Panc1 (cell line): ENCODE measurements around the gene ATG9A. TPM values are rescaled to one million over a fixed set of nuclear protein-coding genes. Genes with fewer than 3 reads are reported as not detected.

Experiments used
- ATAC-seq: fragments of 200-7000 bp; cut with Tn5 transposase; 2 replicates; pipeline ENCODE4 v1.9.1; 2020; ENCODE audit warnings: mild to moderate bottlenecking, moderate library complexity
- BruUV-seq: library from RNA; stranded (reverse); fragments of 400-500 nt; replicated peaks from 2 replicates; lab custom pipeline; 2021; lab: Mats Ljungman, UMichigan
- CTCF ChIA-PET: fragments of 300-600 bp; sonication (Branson Sonifier 250); formaldehyde crosslinking; loops from one replicate; lab custom pipeline; 2022; ENCODE audit warnings: antibody characterized with exemption; lab: Charles Lee
- POLR2A ChIA-PET: fragments of 300-600 bp; sonication (Branson Sonifier 250); formaldehyde crosslinking; loops from one replicate; lab custom pipeline; 2022; ENCODE audit warnings: antibody characterized with exemption; lab: Charles Lee
- DNase-seq: peaks from one replicate; pipeline ENCODE4 v3.0.0-alpha.2; 2010; ENCODE audit warnings: low read depth, low spot score
- H3K27ac ChIP-seq: 2 replicates; pipeline ENCODE4 v1.5.1; 2011; ENCODE audit warnings: mild to moderate bottlenecking, low read length, inconsistent platforms
- H3K27me3 ChIP-seq: fragments of 200-500 bp; sonication (Bioruptor generic); 2 replicates; pipeline ENCODE4 v1.6.0; 2014; ENCODE audit warnings: low read length, inconsistent platforms; ENCODE audit not compliant: control insufficient read depth, insufficient read depth
- H3K36me3 ChIP-seq: fragments of 200-500 bp; sonication (Bioruptor generic); 2 replicates; pipeline ENCODE4 v1.5.1; 2014; ENCODE audit warnings: inconsistent platforms, mild to moderate bottlenecking, low read length, moderate library complexity; ENCODE audit not compliant: control insufficient read depth, insufficient read depth
- H3K4me1 ChIP-seq: 2 replicates; pipeline ENCODE4 v1.5.1; 2011; ENCODE audit warnings: inconsistent platforms, mild to moderate bottlenecking, low read length, moderate library complexity; ENCODE audit not compliant: control insufficient read depth, insufficient read depth
- H3K4me3 ChIP-seq, 2 experiments: 2 replicates each; pipeline ENCODE4 v1.5.1; 2011 to 2012; ENCODE audit warnings: low read depth in 2 of 2, low read length in 2 of 2, mild to moderate bottlenecking in 2 of 2, inconsistent platforms in 1 of 2, moderate library complexity in 1 of 2
- H3K9me3 ChIP-seq: fragments of 200-500 bp; sonication (Bioruptor generic); 2 replicates; pipeline ENCODE4 v1.5.1; 2014; ENCODE audit warnings: low read depth, mild to moderate bottlenecking, inconsistent platforms, low read length, moderate library complexity; ENCODE audit not compliant: control insufficient read depth, insufficient read depth
- CTCF ChIP-seq: fragments of 450-650 bp; IDR thresholded peaks from 2 replicates; pipeline ENCODE4 v1.5.1; 2017; ENCODE audit warnings: mild to moderate bottlenecking
- POLR2AphosphoS5 ChIP-seq: IDR thresholded peaks from 2 replicates; pipeline ENCODE4 v1.6.1; 2012; ENCODE audit warnings: mild to moderate bottlenecking, low read depth, low read length, moderate library complexity
- REST ChIP-seq, 2 experiments: IDR thresholded peaks; 2 replicates each; pipeline ENCODE4 v1.6.1; 2011 to 2012; ENCODE audit warnings: low read depth in 2 of 2, control low read depth in 1 of 2, low read length in 1 of 2, mild to moderate bottlenecking in 1 of 2, moderate library complexity in 1 of 2; ENCODE audit not compliant: insufficient read depth in 1 of 2
- SIN3A ChIP-seq: IDR thresholded peaks from 2 replicates; pipeline ENCODE4 v1.6.1; 2012; ENCODE audit warnings: low read depth, mild to moderate bottlenecking, low read length, moderate library complexity, borderline replicate concordance; ENCODE audit not compliant: insufficient read depth
- TCF7L2 ChIP-seq: IDR thresholded peaks from 2 replicates; pipeline ENCODE4 v1.6.1; 2011; ENCODE audit warnings: mild to moderate bottlenecking, low read depth, low read length, inconsistent platforms
- in situ Hi-C: cut with HindIII; loops from 2 replicates; pipeline ENCODE4 v1.10.0; 2016; ENCODE audit warnings: low sequenced_read_pairs, low pct_unique_long_range_greater_than_20kb
- intact Hi-C: fragments of 100-400 bp; cut with micrococcal nuclease; formaldehyde crosslinking; loops from one replicate; pipeline ENCODE4 v1.10.0; 2022; ENCODE audit not compliant: unreplicated experiment
- total RNA-seq: library from RNA; stranded (reverse); gene quantifications from one replicate; pipeline ENCODE4 v1.2.1, GENCODE V29; 2021; ENCODE audit not compliant: unreplicated experiment

ATG9A gene
- total RNA-seq, 1 experiment from 2014 or later, result 75.1 TPM

GRCh38 chr2:219207884-219208740 lies 21.3 kb downstream of the ATG9A start:
- no peak for TF ChIP-seq TCF7L2
- TF ChIP-seq SIN3A, result no peak
- no peak for TF ChIP-seq REST (IDR thresholded peaks at IDR 0.05; ENCODE audit: insufficient read depth in 1 of 2, low read depth in 2 of 2, low read length in 1 of 2)
- TF ChIP-seq CTCF, result no peak
- no peak for TF ChIP-seq POLR2AphosphoS5
- no peaks in the 10 kb centered on the region for H3K9me3 ChIP-seq
- no peak for DNase-seq
- peaks cover 16% of the 10 kb centered on the region for H3K4me1 ChIP-seq
- H3K4me3 ChIP-seq, result peak overlapping the region; percentile 55 to 93
- 0 out of 2 replicates have a peak, but pooled peaks cover 2% of the 10 kb centered on the region for H3K36me3 ChIP-seq
- ATAC-seq, result no peak
- no peaks in the 10 kb centered on the region for H3K27me3 ChIP-seq
- peak overlapping the region; percentile 84 for H3K27ac ChIP-seq
- in situ Hi-C loops (no loop called here), intact Hi-C loops (no loop called here)
- ChIA-PET CTCF (no interaction called here), POLR2A (no interaction called here)
- BruUV-seq, result no TSS peak

DNA sequence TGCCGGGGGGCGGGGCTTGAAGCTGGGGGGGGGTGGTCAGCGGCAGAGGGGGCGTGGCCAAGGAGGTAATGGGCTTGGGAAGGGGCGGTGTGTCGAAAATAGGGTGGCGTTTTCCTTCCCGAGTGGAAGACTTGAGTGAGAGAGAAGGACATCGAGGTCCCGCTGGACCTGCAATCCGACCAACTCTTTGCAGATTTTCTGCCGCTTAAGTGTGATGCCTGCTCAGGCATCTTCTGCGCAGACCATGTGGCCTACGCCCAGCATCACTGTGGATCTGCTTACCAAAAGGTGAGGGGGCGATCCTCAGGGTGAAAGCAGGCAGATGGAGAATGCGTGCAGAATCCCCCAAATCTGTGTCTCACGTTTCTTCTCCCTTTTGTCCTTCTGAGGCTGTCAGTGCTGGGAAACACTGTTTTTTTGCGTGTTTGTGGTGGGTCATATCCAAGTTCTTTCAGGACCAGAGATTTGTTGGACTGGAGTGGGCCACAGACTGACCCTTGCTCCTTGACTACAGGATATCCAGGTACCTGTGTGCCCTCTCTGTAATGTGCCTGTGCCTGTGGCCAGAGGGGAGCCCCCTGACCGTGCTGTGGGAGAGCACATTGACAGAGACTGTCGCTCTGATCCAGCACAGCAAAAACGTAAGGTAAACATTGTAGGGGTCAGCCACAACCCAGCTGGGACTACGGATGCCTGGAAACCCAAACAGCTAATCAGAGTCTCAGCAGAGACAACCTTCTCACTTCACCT lies 22.1 kb downstream of the ATG9A start:
- CTCF ChIA-PET, result no interaction called here
- H3K27ac ChIP-seq, result peak overlapping the region; percentile 84

More for the DNA sequence above, 22.1 kb downstream of the ATG9A start:
- 0 out of 2 replicates have a peak, but pooled peaks cover 2% of the 10 kb centered on the region for H3K36me3 ChIP-seq
- peak overlapping the region; percentile 55 to 93 for H3K4me3 ChIP-seq
- no peak for DNase-seq
- POLR2A ChIA-PET, result interaction anchor here (0.7 kb wide), 1 partner anchor 947 kb away, joined by 6 read pairs; the partner anchor contains the start of gene GPBAR1
- BruUV-seq, result TSS peak; percentile 94
- TF ChIP-seq TCF7L2 (no peak), POLR2AphosphoS5 (0 out of 2 replicates have a peak, but pooled peaks have one; percentile 4), REST (IDR thresholded peaks at IDR 0.05; ENCODE audit: insufficient read depth in 1 of 2, low read depth in 2 of 2, low read length in 1 of 2) (no peak)
- intact Hi-C loops (no loop called here), in situ Hi-C loops (no loop called here)
- no peaks in the 10 kb centered on the region for H3K27me3 ChIP-seq
- peak; percentile 32 for ATAC-seq
- peaks cover 16% of the 10 kb centered on the region for H3K4me1 ChIP-seq
- H3K9me3 ChIP-seq, result no peaks in the 10 kb centered on the region
